H1 (cell line): Measurements from ENCODE around the gene OSM. TPM values are rescaled to one million over a fixed set of nuclear protein-coding genes. Genes with fewer than 3 reads are reported as not detected.

Experiments used
- CTCF ChIA-PET: fragments of 300-600 bp; sonication (Branson Sonifier 250); formaldehyde crosslinking; loops from one replicate; lab custom pipeline; 2021; ENCODE audit not compliant: partially characterized antibody; lab: Charles Lee
- POLR2A ChIA-PET: fragments of 300-600 bp; sonication (Branson Sonifier 250); formaldehyde crosslinking; loops from one replicate; lab custom pipeline; 2021; ENCODE audit warnings: inconsistent platforms; ENCODE audit not compliant: partially characterized antibody; lab: Charles Lee
- DNase-seq, 2 experiments: peaks; one replicate each; pipeline versions ENCODE4 v3.0.0 to v3.0.0-alpha.2; 2010 to 2022; ENCODE audit warnings: low spot score in 2 of 2, low read depth in 1 of 2, mixed read lengths in 1 of 2
- FAIRE-seq: peaks from 2 replicates; lab custom pipeline; 2011; peaks lifted over from hg19 to GRCh38; lab: Jason Lieb, UNC
- H2AFZ ChIP-seq: 2 replicates; pipeline ENCODE4 v1.8.1; 2012; ENCODE audit warnings: low read length, inconsistent platforms
- H2AK5ac ChIP-seq: 2 replicates; pipeline ENCODE4 v1.6.1; 2013; ENCODE audit warnings: low read depth, low read length
- H2BK120ac ChIP-seq: replicated peaks from 2 replicates; pipeline ENCODE3; 2013; ENCODE audit warnings: low read depth, low read length, inconsistent platforms
- H2BK12ac ChIP-seq: 2 replicates; pipeline ENCODE4 v1.6.1; 2013; ENCODE audit warnings: low read depth, low read length
- H2BK15ac ChIP-seq: 2 replicates; pipeline ENCODE4 v1.6.1; 2013; ENCODE audit warnings: low read length
- H2BK20ac ChIP-seq: 2 replicates; pipeline ENCODE4 v1.6.1; 2013; ENCODE audit warnings: low read length
- H2BK5ac ChIP-seq: 2 replicates; pipeline ENCODE4 v1.6.1; 2013; ENCODE audit warnings: low read depth, low read length
- H3K14ac ChIP-seq: 2 replicates; pipeline ENCODE4 v1.6.1; 2013; ENCODE audit warnings: inconsistent platforms; ENCODE audit not compliant: insufficient read length
- H3K18ac ChIP-seq: 2 replicates; pipeline ENCODE4 v1.6.1; 2013; ENCODE audit warnings: low read length; ENCODE audit errors: extremely low read depth
- H3K23ac ChIP-seq: 2 replicates; pipeline ENCODE4 v1.6.1; 2013; ENCODE audit warnings: inconsistent platforms; ENCODE audit not compliant: insufficient read length
- H3K23me2 ChIP-seq: 2 replicates; pipeline ENCODE4 v1.6.1; 2013; ENCODE audit warnings: low read depth, low read length
- H3K27ac ChIP-seq: 2 replicates; pipeline ENCODE4 v1.6.1; 2011; ENCODE audit warnings: low read depth, low read length, inconsistent platforms
- H3K27me3 ChIP-seq, 4 experiments: replicated peaks in 1 of 4; 1 replicate in 1 of 4; 2 replicates in 3 of 4; pipeline versions ENCODE4 v1.6.1 to v1.8.1; 2011 to 2013; ENCODE audit warnings: low read length in 3 of 4, mild to moderate bottlenecking in 3 of 4, inconsistent platforms in 2 of 4, mixed read lengths in 2 of 4, moderate library complexity in 1 of 4; ENCODE audit not compliant: control insufficient read depth in 3 of 4, insufficient read depth in 3 of 4; ENCODE audit errors: extremely low read depth in 1 of 4
- H3K36me3 ChIP-seq, 4 experiments: 2 replicates each; pipeline versions ENCODE4 v1.6.1 to v1.8.1; 2011 to 2013; ENCODE audit warnings: mild to moderate bottlenecking in 4 of 4, low read length in 3 of 4, moderate library complexity in 2 of 4, control low read depth in 1 of 4, inconsistent platforms in 1 of 4; ENCODE audit not compliant: insufficient read depth in 4 of 4, control insufficient read depth in 2 of 4
- H3K4ac ChIP-seq: replicated peaks from 2 replicates; pipeline ENCODE3; 2013; ENCODE audit warnings: low read length, low read depth, mixed read lengths, inconsistent platforms; ENCODE audit not compliant: insufficient read length
- H3K4me1 ChIP-seq, 4 experiments: replicated peaks in 1 of 4; 1 replicate in 1 of 4; 2 replicates in 3 of 4; pipeline versions ENCODE4 v1.6.1 to v1.8.1; 2011 to 2013; ENCODE audit warnings: low read length in 3 of 4, inconsistent platforms in 2 of 4, mixed read lengths in 1 of 4; ENCODE audit not compliant: insufficient read depth in 4 of 4, control insufficient read depth in 3 of 4
- H3K4me2 ChIP-seq, 2 experiments: 2 replicates each; pipeline versions ENCODE4 v1.6.1 to v1.8.1; 2011 to 2013; ENCODE audit warnings: low read depth in 2 of 2, low read length in 2 of 2, control low read depth in 1 of 2, inconsistent platforms in 1 of 2, mild to moderate bottlenecking in 1 of 2; ENCODE audit not compliant: insufficient read depth in 1 of 2
- H3K4me3 ChIP-seq, 4 experiments: fragments of 200-600, 300-600 bp in 1 of 4; sonication (generic), shearing (Covaris generic), sonication (Bioruptor Twin) in 1 of 4; 2 replicates each; pipeline versions ENCODE4 v1.5.1 to v1.8.1; 2011 to 2016; ENCODE audit warnings: low read length in 4 of 4, low read depth in 3 of 4, control low read depth in 2 of 4, inconsistent platforms in 2 of 4, mild to moderate bottlenecking in 2 of 4, mixed read lengths in 1 of 4, moderate library complexity in 1 of 4; ENCODE audit not compliant: insufficient read depth in 2 of 4; ENCODE audit errors: extremely low read depth in 1 of 4
- H3K56ac ChIP-seq: replicated peaks from 2 replicates; pipeline ENCODE3; 2013; ENCODE audit warnings: low read depth, mild to moderate bottlenecking, mixed read lengths, low read length, inconsistent platforms; ENCODE audit not compliant: insufficient read length
- H3K79me1 ChIP-seq: 2 replicates; pipeline ENCODE4 v1.6.1; 2013; ENCODE audit warnings: low read depth, low read length, control low read depth
- H3K79me2 ChIP-seq, 2 experiments: 2 replicates each; pipeline versions ENCODE4 v1.6.1 to v1.8.1; 2012 to 2013; ENCODE audit warnings: low read length in 2 of 2, mild to moderate bottlenecking in 2 of 2, inconsistent platforms in 1 of 2; ENCODE audit not compliant: insufficient read depth in 2 of 2, control insufficient read depth in 1 of 2
- H3K9ac ChIP-seq, 4 experiments: replicated peaks in 1 of 4; 1 replicate in 1 of 4; 2 replicates in 3 of 4; pipeline versions ENCODE4 v1.6.1 to v1.8.1; 2011 to 2013; ENCODE audit warnings: low read depth in 3 of 4, low read length in 3 of 4, control low read depth in 2 of 4, mild to moderate bottlenecking in 2 of 4, moderate library complexity in 2 of 4, inconsistent platforms in 1 of 4; ENCODE audit errors: extremely low read depth in 1 of 4
- H3K9me3 ChIP-seq, 2 experiments: 2 replicates each; pipeline versions ENCODE4 v1.6.1 to v1.8.1; 2012 to 2013; ENCODE audit warnings: mild to moderate bottlenecking in 2 of 2, moderate library complexity in 2 of 2, control low read depth in 1 of 2, inconsistent platforms in 1 of 2, low read depth in 1 of 2, low read length in 1 of 2, mixed read lengths in 1 of 2; ENCODE audit not compliant: insufficient read depth in 2 of 2
- H4K20me1 ChIP-seq, 2 experiments: replicated peaks in 1 of 2; 2 replicates each; pipeline versions ENCODE3 to v1.8.1; 2011 to 2013; ENCODE audit warnings: inconsistent platforms in 2 of 2, low read length in 2 of 2, mild to moderate bottlenecking in 1 of 2; ENCODE audit not compliant: insufficient read depth in 2 of 2, control insufficient read depth in 1 of 2
- H4K5ac ChIP-seq: 2 replicates; pipeline ENCODE4 v1.6.1; 2013; ENCODE audit warnings: low read length, low read depth, mixed read lengths, inconsistent platforms; ENCODE audit not compliant: insufficient read length
- H4K8ac ChIP-seq: 2 replicates; pipeline ENCODE4 v1.8.0; 2013; ENCODE audit warnings: mild to moderate bottlenecking, moderate library complexity, low read length, inconsistent platforms; ENCODE audit not compliant: insufficient read depth; ENCODE audit errors: extremely low read depth
- H4K91ac ChIP-seq: replicated peaks from 2 replicates; pipeline ENCODE3; 2013; ENCODE audit warnings: low read length, mixed read lengths, inconsistent platforms; ENCODE audit not compliant: insufficient read length
- ASH2L ChIP-seq: fragments of 200-600, 300-600 bp; sonication (generic); IDR thresholded peaks from one replicate; pipeline ENCODE4 v1.7.1; 2017; ENCODE audit warnings: low read length
- BRCA1 ChIP-seq: IDR thresholded peaks from 2 replicates; pipeline ENCODE4 v1.6.1; 2012; ENCODE audit warnings: low read depth, low read length, improper control_type of control experiment
- CEBPB ChIP-seq: IDR thresholded peaks from 2 replicates; pipeline ENCODE4 v1.6.1; 2012; ENCODE audit warnings: low read depth, low read length
- EGR1 ChIP-seq: IDR thresholded peaks from 2 replicates; pipeline ENCODE4 v1.6.1; 2011; ENCODE audit warnings: low read depth, low read length, borderline replicate concordance
- FOSL1 ChIP-seq: IDR thresholded peaks from 2 replicates; pipeline ENCODE4 v1.6.1; 2011; ENCODE audit warnings: mild to moderate bottlenecking, low read depth, low read length, moderate library complexity; ENCODE audit not compliant: insufficient read depth
- HDAC2 ChIP-seq, 2 experiments: fragments of 300-600 bp in 1 of 2; sonication (generic) in 1 of 2; IDR thresholded peaks; 2 replicates each; pipeline ENCODE4 v1.6.1; 2011 to 2012; ENCODE audit warnings: low read depth in 2 of 2, low read length in 2 of 2, mild to moderate bottlenecking in 2 of 2, moderate library complexity in 2 of 2, borderline replicate concordance in 1 of 2, inconsistent platforms in 1 of 2
- JUND ChIP-seq: IDR thresholded peaks from 2 replicates; pipeline ENCODE4 v1.6.1; 2011; ENCODE audit warnings: mild to moderate bottlenecking, improper control_type of control experiment, low read length
- KDM1A ChIP-seq: fragments of 200-600, 300-600 bp; sonication (generic); IDR thresholded peaks from 2 replicates; pipeline ENCODE4 v1.7.1; 2016; ENCODE audit warnings: mild to moderate bottlenecking, low read length, borderline replicate concordance
- KDM5A ChIP-seq: fragments of 200-600 bp; IDR thresholded peaks from 2 replicates; pipeline ENCODE4 v1.7.1; 2012; ENCODE audit warnings: mild to moderate bottlenecking, low read length, inconsistent platforms, mixed read lengths
- MAFK ChIP-seq: IDR thresholded peaks from 2 replicates; pipeline ENCODE4 v1.6.1; 2012; ENCODE audit warnings: low read depth, mild to moderate bottlenecking, improper control_type of control experiment, low read length
- PHF8 ChIP-seq: fragments of 200-600 bp; sonication (generic); conservative IDR thresholded peaks from 2 replicates; pipeline ENCODE4 v1.7.1; 2012; ENCODE audit warnings: low read depth, mild to moderate bottlenecking, inconsistent platforms, low read length, moderate library complexity
- SAP30 ChIP-seq: fragments of 300-600 bp; sonication (generic); IDR thresholded peaks from 2 replicates; pipeline ENCODE4 v1.7.1; 2012; ENCODE audit warnings: low read length, moderate library complexity, mild to moderate bottlenecking, inconsistent platforms; ENCODE audit not compliant: insufficient read depth, insufficient replicate concordance
- SP1 ChIP-seq: IDR thresholded peaks from 2 replicates; pipeline ENCODE4 v1.6.1; 2011; ENCODE audit warnings: low read depth, low read length
- TBP ChIP-seq: IDR thresholded peaks from 2 replicates; pipeline ENCODE4 v1.6.1; 2011; ENCODE audit warnings: low read depth, low read length, improper control_type of control experiment
- ZNF274 ChIP-seq: IDR thresholded peaks from 2 replicates; pipeline ENCODE4 v1.7.0; 2012; ENCODE audit warnings: low read length, borderline replicate concordance; ENCODE audit errors: extremely low read depth
- WGBS, 2 experiments: shearing (Covaris generic) in 1 of 2; methylation state at CpG; one replicate each; pipeline versions ENCODE4 v1.1.6 to v1.1.7; 2013 to 2015; ENCODE audit warnings: low lambda C conversion rate in 2 of 2, mixed read lengths in 2 of 2, inconsistent platforms in 1 of 2, low coverage in 1 of 2, missing lambda C conversion rate in 1 of 2; ENCODE audit not compliant: insufficient replicate concordance in 2 of 2, insufficient coverage in 1 of 2, insufficient read length in 1 of 2; ENCODE audit errors: extremely low coverage in 1 of 2, missing lambda C conversion rate in 1 of 2; 5-methylcytosine and 5-hydroxymethylcytosine counted together
- polyA plus RNA-seq, 7 experiments: library from polyadenylated mRNA; depleted of rRNA in 3 of 7; stranded (reverse) in 5 of 7; unstranded in 2 of 7; fragments of >200 nt in 5 of 7; fragments of 200-250 nt in 2 of 7; gene quantifications; 1 replicate in 5 of 7; 2 replicates in 1 of 7; 4 replicates in 1 of 7; pipeline versions ENCODE4 v1.2.1 to v1.2.3, GENCODE V29; 2011 to 2013; ENCODE audit warnings: missing spikeins in 2 of 7, mixed read lengths in 2 of 7
- total RNA-seq: library from RNA; stranded (reverse); fragmentation: NEBNext Ultra II Directional; extraction: Animal tissue kit (Norgen Biotek cat#: 25700); gene quantifications from 2 replicates; pipeline ENCODE4 v1.2.1, GENCODE V29; 2021

Gene OSM
- total and polyA plus RNA-seq, 2 of the 8 experiments (the other 6 are each of a cell fraction or from before 2014, with no cell fraction given): not detected

GRCh38 chr22:30251711-30252110, 14.9 kb downstream of the OSM start:
- no peak overlapping the region for H2BK15ac ChIP-seq
- H3K4me3 ChIP-seq: no peak overlapping the region
- no peak overlapping the region for H4K91ac ChIP-seq
- no peaks in the 10 kb centered on the region; a peak in 2 of 7 replicates for H3K27me3 ChIP-seq
- no peaks in the 10 kb centered on the region for H3K79me2 ChIP-seq
- H3K23me2 ChIP-seq: peaks cover 3% of the 10 kb centered on the region; the same call in 1 of the 2 replicates
- no peak overlapping the region for H2BK5ac ChIP-seq
- no peak overlapping the region for H2AK5ac ChIP-seq
- DNase-seq: no peak
- no peak overlapping the region for H3K56ac ChIP-seq
- H3K4ac ChIP-seq: no peak overlapping the region
- H3K36me3 ChIP-seq: no peaks in the 10 kb centered on the region
- FAIRE-seq: no peak
- 85% methylated on average over 10 of the region's 10 CpGs; no CpG with 5 or more reads in 1 of the 2 experiments for WGBS, 2 experiments
- H2AFZ ChIP-seq: no peak overlapping the region
- no peak overlapping the region for H4K8ac ChIP-seq
- H3K14ac ChIP-seq: no peak overlapping the region
- H2BK12ac ChIP-seq: no peak overlapping the region
- no peak overlapping the region for H3K27ac ChIP-seq
- H3K79me1 ChIP-seq: no peaks in the 10 kb centered on the region
- H4K20me1 ChIP-seq: peaks cover 0 to 2% of the 10 kb centered on the region in 2 experiments
- no peak overlapping the region for H3K23ac ChIP-seq
- H3K4me1 ChIP-seq: peaks cover 7 to 15% (median 11%) of the 10 kb centered on the region in 4 experiments
- ChIA-PET POLR2A (no interaction called here), CTCF (interaction anchor here (1.1 to 2.1 kb wide), 6 partner anchors 12 to 69 kb away, joined by 3 to 5 read pairs (median 3); no protein-coding TSS in a partner anchor)
- H3K18ac ChIP-seq: no peak overlapping the region
- no peak overlapping the region for H4K5ac ChIP-seq
- H2BK120ac ChIP-seq: no peak overlapping the region
- no peak overlapping the region for H3K9ac ChIP-seq
- H3K9me3 ChIP-seq: no peaks in the 10 kb centered on the region
- no peak overlapping the region for H3K4me2 ChIP-seq
- H2BK20ac ChIP-seq: no peak overlapping the region
- no peak for TF ChIP-seq BRCA1
- no peak for TF ChIP-seq SAP30
- no peak for TF ChIP-seq FOSL1
- no peak for TF ChIP-seq CEBPB
- TF ChIP-seq TBP: no peak
- TF ChIP-seq PHF8: no peak
- no peak for TF ChIP-seq SP1
- no peak for TF ChIP-seq HDAC2 (IDR thresholded peaks at IDR 0.05; ENCODE audit: borderline replicate concordance in 1 of 2, low read depth in 2 of 2, low read length in 2 of 2)
- TF ChIP-seq ZNF274: no peak
- TF ChIP-seq KDM1A: no peak
- no peak for TF ChIP-seq ASH2L
- TF ChIP-seq KDM5A: no peak
- no peak for TF ChIP-seq JUND
- TF ChIP-seq MAFK: no peak
- TF ChIP-seq EGR1: no peak
